HG02970 (cell line): ENCODE data around the gene IDH3G.

ENCODE experiments used
- ATAC-seq: cut with Tn5 transposase; IDR thresholded peaks from one replicate; pipeline ENCODE4 v1.9.1; 2021; ENCODE audit warnings: mild to moderate bottlenecking, moderate library complexity, moderate number of reproducible peaks; ENCODE audit not compliant: unreplicated experiment, low FRiP score

IDH3G gene

GRCh38 chrX:153792368-153792767 is 1.8 kb downstream of the IDH3G start:
- no peak for ATAC-seq

DNA sequence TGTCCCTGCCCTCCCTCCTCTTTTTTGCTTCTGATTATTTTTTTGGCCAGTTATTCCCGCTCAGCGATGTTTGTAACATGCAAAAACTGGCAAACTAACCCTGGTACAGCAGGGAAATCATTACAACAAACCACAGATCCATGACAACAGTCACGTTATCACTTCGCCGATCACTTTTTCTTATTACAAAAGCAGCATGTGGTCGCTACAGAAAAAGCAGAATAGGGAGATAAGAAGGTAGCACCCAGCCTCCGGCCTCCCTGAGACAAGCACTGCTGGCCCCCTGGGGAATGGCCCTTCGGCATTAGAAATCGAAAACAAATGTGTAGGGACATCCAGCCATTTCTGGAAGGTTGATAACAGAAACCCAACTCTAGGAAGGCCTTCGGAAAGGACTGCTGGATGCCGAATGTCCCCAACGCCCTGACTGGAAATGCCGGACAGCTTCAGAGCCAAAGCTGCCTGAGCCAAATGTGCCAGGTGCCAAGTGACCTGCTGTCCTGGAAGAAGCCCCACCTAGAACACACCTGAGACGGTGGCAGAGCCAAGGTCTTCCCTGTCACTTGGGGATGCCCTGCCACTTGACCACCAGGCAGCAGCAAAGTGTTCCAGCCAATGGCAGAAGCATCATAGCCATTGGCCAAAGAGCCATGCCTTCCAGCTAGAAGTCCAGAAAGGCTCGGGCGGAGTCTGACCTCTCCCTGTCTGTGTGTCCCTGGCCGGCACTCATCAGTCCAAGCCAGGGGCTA is 2.9 kb downstream of the IDH3G start:
- ATAC-seq, result no peak

DNA sequence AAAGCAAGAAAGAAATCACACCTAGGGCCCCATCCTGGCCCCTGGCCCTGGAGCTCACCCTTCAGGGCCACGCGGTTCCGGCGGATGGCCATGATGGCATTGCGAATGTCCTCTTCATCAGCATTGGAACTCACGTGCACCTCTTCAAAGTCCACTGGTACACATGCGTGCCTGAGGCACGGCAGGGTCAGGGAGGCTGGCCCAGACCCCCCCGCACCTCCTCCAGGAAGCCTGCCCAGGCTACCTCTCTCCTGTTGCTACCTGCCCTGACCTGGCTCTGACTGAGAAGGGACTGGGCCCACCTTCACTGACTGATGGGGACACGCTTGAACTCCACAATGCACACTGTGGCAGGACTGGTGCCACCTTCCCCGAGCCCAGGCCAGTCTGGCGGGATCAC is 4.5 kb downstream of the IDH3G start:
- no peak for ATAC-seq

- no peak for ATAC-seq
Measured at GRCh38 chrX:153786669-153787068, 7.5 kb downstream of the IDH3G start.

GRCh38 chrX:153784325-153784967 is 9.7 kb downstream of the IDH3G start:
- ATAC-seq, result no peak

DNA sequence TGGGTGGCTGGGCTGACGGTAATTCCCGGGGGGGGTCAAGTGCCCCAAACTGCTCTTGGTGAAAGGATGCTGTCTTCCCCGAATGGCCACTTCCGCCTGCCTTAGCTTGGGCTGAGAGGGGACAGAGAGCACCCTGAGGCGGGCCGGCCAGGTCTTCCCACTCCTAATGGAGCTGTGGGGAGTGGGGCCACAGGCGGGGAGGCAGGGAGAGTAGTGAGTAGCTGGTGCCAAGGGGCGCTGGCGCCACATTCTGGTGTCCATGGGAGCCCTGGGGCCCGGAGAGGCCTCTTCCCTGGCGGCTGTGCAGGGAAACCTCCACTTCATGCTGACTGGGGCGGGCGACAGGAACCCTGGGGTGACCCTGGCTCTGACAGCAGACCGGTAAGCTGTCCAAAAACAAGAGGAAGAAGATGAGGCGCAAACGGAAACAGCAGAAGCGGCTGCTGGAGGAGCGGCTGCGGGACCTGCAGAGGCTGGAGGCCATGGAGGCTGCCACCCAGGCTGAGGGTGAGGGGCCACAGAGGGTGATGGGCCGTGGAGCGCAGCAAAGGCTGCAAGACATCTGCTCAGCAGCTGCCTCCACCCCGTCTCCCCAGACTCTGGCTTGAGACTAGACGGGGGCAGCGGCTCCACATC is 10.7 kb downstream of the IDH3G start:
- no peak for ATAC-seq

DNA sequence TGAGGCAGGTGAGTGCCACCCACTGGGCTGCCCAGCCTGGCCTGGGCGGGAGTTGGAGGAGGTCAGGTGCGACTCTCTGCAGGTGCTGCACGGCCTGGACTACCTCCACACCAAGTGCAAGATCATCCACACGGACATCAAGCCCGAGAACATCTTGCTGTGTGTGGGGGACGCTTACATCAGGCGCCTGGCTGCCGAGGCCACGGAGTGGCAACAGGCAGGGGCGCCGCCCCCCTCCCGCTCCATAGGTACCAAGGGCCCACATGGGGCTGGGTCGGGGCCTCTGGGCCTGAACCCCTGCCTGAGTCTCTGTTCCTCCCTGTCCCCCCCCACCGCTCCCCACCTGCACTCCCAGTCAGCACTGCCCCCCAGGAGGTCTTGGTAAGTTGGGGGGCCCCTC is 11.3 kb downstream of the IDH3G start:
- ATAC-seq, result no peak

GRCh38 chrX:153782313-153782712 is 11.9 kb downstream of the IDH3G start:
- no peak for ATAC-seq

DNA sequence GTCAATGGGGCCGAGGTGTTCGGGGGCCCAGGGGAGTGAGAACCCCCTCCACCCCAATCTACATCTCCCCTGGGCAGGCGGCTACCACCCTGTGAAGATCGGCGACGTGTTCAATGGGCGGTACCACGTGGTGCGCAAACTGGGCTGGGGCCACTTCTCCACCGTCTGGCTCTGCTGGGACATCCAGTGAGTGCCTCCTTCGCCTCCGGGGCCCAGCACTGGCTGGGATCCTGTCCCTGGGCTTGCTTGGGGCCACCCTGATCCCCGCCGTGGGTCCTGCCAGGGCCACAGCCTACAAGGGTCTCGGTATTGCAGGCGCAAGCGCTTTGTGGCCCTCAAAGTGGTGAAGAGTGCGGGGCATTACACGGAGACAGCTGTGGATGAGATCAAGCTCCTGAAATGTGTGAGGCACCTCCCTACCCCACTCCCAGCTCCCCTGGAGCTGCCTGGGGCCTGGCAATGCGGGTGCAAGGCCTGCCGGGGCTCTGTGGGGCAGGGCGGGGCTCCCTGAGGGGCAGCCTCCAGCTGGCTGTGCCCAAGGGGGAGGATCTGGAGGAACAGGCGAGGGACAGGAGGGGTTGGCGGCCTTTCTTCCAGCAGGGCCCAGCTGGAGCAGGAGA is 12.6 kb downstream of the IDH3G start:
- no peak for ATAC-seq

DNA sequence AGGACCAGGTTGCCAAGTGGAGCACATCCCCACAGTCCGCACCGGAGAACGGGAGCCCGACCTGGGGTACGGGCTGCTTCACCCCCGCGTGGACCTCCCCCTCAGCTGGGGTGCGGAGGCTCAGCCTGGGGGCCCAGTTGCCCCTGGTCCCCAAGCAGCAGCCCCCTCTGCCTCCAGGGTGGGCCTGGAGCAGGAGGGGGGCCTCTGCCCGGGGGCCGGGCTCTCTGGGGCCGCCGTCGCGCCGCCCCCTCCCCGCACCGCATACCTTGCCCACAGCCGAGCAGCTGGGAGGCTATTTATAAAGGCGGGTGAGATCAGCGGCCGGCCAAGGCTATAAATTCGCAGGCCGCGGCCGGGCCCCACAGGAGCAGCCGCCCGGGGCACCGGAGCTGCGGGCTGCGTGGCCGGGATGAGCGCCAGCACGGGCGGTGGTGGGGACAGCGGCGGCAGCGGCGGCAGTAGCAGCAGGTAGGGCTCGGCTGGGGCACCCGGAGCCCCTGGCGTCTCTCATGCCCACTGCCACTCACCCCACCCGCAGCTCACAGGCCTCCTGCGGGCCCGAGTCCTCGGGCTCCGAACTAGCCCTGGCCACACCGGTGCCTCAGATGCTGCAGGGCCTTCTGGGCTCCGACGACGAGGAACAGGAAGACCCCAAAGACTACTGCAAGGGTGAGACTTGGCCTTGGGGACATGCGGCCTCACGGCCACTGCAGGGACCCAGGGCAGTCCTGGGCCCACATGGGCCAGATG is 13.3 kb downstream of the IDH3G start, which contains the start of gene SRPK3:
Gene SRPK3 (plus strand): TSS at position 364 of the 750 bp plus-strand sequence. CDS start 46 bp downstream, at position 410.
- ATAC-seq, result no peak

DNA sequence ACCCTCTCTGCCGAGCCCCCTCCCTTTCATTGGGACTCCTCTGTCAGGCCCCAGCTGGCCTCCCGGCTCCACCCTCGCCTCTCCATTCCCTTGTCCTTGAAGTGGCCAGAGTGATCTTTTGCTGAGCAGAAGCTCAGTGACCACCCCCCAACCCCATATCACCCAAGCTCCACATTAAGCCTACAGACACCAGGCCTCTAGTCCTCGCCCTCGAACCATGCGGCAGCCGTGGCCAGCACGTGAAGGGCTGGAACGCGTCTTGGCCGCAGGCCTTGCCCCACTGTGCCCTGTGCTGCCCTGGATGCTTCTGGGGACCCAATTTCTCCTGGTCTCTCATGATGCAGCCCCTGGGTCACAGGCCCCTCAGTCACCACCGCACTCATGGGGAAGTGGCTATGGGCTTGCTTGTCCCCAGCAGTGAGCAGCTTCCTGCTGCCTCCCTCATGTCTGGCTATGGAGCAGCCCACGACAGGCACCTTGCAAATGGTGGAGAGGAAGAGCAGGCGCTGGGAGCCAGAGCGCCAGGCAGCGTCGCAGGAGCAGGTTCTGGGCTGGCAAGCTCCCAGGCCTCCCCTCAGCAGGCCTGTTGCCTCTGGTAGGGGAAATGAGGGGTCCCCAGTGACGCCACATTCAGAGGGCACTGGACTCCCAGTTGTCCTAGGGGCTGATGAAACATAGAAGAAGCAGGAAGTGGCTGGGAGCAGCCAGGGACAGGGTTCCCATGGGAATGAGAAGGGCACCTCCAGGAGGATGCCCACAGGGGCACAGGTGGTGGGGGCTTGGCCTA is 14.1 kb downstream of the IDH3G start:
- no peak for ATAC-seq

- no peak for ATAC-seq
Measured at GRCh38 chrX:153778684-153779101, 15.5 kb downstream of the IDH3G start.

GRCh38 chrX:153778181-153778580 is 16.0 kb downstream of the IDH3G start:
- no peak for ATAC-seq

- ATAC-seq, result no peak
Measured at GRCh38 chrX:153777261-153778090, 16.7 kb downstream of the IDH3G start.

- ATAC-seq, result no peak
Measured at GRCh38 chrX:153776611-153777045, 17.5 kb downstream of the IDH3G start.

GRCh38 chrX:153776120-153776599 is 18.0 kb downstream of the IDH3G start:
- ATAC-seq, result no peak

DNA sequence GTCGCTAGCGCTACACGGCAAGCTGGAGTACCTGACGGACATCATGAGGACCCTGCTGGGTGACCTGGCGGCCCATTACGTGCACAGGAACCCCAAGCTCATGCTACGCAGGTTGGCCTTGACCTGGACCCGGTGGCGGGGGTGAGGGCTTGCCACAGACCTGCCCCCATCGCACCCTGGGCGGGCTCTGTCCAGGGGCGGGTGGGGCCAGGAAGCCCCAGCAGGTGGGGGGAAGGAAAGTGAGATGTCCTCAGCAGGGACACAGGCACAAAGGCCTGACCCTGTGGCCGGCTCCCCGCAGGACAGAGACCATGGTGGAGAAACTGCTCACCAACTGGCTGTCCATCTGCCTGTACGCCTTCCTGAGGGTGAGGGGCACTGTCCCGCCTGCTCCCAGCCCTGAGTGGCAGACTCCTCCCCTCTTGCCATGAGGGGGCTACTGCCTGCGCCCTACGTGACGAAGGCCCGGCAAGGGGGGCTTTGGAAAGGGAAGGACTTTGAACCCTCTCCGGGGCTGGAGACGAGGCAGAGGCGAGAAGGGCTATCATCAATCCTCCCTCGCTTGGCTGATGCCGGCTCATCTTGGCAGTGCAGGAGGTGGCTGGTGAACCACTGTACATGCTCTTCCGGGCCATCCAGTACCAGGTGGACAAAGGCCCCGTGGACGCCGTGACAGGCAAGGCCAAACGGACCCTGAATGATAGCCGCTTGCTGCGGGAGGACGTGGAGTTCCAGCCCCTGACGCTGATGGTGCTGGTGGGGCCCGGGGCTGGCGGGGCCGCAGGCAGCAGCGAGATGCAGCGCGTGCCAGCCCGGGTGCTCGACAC is 18.7 kb downstream of the IDH3G start:
- ATAC-seq, result no peak
